ENCODE measurements around the gene DAB1.

Gene DAB1

DNA sequence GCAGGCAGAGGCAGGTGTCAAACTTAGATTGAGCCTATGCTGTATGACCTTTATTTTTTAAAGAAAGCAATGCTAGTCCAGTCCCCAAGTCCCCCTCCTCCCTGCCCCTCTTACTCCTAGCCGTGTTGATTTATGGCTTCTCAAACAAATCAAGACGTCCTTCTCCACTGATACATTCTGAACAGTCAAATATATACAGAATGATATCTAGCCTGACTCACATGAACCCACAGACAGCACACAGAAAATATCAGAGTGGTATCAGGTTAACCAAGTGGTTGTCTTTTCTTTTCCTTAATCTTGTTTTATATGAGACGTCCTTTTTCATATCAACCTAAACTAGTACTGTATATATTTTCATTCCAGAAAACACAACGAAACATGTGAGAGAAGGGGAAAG lies 13.4 kb downstream of the DAB1 start:
- no peak for DNase-seq

GRCh38 chr1:57407928-57408327 lies 15.9 kb downstream of the DAB1 start:
- DNase-seq, result no peak

DNA sequence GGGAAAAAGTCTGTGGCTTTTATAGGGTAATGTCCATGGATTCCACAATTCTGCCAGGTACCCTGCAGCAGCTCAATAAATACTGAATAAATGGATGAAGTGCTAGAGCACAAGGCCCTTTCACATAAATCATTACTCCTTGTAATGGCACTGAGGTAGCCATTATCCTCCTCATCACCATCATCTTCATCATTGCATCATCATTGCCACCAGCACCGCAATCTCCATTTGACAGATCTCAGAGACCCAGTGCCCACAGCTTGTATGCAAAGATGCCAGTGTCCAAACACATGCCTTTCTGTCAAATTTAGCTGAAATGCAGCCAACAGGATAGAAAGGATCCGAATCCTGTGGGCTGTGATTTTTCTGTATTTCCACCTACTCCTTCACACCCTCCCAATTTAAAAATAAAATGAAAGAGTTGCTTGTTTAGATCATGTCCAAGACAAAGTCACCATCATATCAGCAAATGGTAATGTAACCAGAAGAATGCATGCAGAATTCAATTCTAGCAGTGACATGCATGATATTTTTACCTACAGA lies 17.4 kb downstream of the DAB1 start:
- DNase-seq, result no peak

- no peak for DNase-seq
Observed at GRCh38 chr1:57404884-57405283, 19.0 kb downstream of the DAB1 start.

DNA sequence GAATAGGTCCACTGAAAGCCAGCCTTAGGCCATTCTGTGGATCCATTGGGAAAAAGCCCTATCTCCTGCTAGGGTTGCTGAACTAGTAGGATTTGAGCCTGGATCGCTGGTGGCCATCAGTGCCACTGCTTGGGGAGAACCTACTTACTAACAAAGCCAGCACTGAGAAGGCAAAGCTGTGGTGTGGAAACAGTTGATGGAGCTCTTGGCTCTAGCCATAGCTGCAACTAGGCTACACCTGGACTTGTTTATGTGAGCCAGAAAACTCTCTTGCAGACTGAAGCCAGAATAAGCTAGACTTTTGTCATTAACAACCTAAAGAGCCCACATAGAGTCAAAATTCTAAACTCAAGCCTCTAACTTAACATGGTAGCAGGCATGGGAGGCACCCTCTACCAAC lies 20.7 kb downstream of the DAB1 start:
- no peak for DNase-seq

DNA sequence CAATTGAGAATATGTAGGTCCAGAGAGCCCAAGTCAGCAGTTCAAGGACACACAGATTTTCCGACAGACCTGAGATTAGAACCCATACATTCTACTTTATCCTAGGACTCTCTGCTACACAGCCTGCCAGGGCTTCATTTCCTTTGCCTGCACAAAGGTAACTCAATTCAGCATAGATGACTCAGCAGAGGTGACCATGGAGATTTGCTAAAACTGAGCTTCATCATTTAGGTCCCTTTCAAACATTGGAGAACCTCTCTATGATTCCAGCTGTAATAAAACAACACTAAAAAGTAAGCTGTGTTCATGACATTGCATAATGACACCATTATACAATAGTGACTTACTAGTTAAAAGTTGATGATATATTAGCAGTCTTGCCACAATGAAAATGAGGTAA lies 22.2 kb downstream of the DAB1 start:
- no peak for DNase-seq

GRCh38 chr1:57400048-57400447 lies 23.8 kb downstream of the DAB1 start:
- DNase-seq, result no peak

DNA sequence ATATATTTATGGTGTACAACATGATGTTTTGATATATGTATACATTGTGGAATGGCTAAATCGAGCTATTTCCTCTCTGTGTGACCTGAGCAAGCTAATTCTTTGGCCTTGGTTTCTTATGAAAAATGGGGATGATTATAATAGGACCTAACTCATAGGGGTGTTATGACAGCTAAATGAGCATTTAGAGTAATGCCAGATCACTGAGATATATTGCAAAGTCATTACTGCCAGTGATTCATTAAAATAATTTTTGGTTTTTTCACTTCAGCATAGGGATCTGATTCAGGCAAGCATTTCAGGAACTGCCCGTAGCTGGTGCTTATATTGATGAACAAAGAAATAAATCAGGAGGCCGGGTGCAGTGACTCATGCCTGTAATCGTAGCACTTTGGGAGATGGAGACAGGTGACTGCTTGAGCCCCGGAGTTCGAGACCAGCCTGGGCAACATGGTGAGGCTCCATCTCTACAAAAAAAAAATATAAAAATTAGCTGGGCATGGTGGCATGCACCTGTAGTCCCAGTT lies 30.7 kb downstream of the DAB1 start:
- DNase-seq, result no peak

DNA sequence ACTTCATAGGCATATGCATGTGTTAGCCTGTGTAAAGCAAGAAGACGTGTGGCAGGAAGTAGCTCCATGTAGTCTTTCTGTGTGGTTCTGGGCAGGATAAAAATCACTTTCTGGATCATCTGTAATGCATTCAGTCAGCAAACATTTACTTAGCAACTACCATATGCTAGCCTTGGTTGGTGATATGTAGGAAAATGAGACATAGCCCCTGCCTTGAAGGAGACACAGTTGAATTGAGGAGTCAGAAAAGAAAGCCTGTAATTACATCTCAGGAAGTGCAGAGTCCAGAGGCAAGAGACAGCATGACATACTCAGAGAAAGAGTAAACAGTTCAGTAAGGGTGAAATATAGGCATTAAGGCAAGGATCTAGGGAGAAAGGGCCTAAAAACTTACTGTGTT lies 38.5 kb downstream of the DAB1 start:
- DNase-seq, result no peak

GRCh38 chr1:57384901-57385300 lies 39.0 kb downstream of the DAB1 start:
- no peak for DNase-seq

GRCh38 chr1:57384284-57384683 lies 39.6 kb downstream of the DAB1 start:
- no peak for DNase-seq

- no peak for DNase-seq
Observed at GRCh38 chr1:57381871-57382270, 42.0 kb downstream of the DAB1 start.

GRCh38 chr1:57381426-57381825 lies 42.4 kb downstream of the DAB1 start:
- no peak for DNase-seq

DNA sequence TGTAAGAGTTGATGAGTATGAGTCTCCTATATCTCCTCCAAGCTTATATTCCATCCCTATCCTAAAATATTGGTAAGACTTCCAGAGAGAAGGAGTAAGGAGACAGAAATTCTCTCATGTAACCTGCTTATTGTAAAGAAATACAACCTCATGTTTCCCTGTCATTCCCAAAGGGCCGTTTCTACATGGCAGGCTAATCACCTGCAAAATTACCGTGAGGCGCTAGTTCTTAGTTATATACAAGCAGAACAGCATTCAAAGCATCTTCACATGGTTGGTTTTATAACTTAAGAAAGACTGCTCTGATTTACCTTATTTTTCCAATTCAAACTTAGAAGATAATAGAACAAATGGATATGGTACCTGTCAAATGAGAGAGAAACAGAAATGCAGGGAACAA lies 42.9 kb downstream of the DAB1 start:
- DNase-seq, result no peak

GRCh38 chr1:57378534-57378933 lies 45.3 kb downstream of the DAB1 start:
- DNase-seq, result no peak

DNA sequence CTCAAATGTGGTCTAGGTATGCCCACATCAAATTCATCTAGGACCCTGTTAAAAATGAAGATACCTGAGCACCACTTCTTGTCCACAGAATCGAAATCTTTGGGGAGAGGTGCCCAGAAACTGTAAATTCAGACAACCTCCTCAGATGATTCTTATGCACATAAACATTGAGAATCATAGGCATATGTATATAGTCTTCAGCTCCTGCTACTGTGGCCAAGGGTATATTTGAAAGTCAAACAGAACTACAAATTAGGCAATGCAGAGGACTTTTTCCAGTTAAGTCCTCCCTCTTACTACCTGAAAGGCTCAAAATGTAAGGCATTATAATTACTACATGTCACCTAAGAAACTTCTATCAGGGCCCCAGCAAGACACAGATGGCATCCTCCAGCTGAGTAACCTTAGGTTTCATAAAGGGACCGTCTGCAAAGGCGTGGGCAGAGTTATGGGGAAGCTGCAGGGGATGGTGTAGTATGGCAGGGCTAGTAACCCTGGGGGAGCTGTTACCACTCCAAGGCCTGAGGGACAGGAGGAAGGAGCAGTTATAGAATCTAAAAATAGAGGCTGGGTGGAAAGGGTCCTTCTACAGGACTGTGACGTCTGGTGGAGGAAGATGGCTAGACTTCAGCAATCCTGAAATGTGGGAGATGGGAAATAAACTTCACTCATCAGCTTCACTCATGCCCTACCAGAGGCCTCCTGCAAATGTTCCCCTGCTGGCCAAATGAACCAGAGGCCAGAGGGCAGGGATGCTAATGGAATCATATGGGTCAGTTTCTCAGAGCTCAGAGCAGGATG lies 46.3 kb downstream of the DAB1 start:
- no peak for DNase-seq

DNA sequence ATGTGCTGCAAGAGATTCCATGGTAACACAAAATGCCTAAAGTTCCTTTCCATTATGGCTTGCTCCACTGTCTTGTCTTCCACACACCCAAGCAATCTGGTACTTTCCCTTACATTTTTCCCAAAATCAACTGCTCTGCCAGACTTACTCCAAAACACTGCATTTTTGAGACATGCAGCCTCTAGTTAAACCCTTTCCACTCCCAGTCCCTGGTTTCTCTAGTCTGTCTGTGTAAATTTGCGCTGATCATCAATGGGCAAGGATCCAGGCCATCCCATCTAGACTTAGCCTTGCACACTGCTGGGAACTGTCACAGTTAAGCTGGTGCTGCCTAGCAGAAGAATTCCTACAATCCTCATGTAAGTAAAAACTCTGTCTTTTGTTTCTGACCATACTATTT lies 47.8 kb downstream of the DAB1 start:
- no peak for DNase-seq

DNA sequence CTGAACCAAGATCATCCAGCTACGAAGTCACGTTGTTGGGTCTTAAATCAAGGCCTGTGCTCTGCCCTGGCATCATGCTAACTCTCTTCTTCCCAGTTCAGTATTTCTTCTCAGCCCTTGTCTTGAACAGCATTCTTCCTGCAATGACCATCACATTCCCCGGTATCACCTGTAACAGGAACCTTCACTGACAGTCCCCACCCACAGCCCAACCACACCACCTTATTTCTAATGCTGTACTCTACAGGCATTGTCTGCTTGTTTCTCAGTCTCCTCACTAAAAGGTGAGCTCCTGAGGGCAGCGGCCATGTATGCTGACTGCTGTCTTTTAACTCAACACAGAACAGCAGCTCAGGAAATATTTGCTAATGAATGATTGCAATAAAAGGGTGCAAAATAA lies 54.0 kb downstream of the DAB1 start:
- DNase-seq, result no peak

GRCh38 chr1:57367945-57368344 lies 55.9 kb downstream of the DAB1 start:
- DNase-seq, result no peak

- no peak for DNase-seq
Observed at GRCh38 chr1:57363643-57364042, 60.2 kb downstream of the DAB1 start.

DNA sequence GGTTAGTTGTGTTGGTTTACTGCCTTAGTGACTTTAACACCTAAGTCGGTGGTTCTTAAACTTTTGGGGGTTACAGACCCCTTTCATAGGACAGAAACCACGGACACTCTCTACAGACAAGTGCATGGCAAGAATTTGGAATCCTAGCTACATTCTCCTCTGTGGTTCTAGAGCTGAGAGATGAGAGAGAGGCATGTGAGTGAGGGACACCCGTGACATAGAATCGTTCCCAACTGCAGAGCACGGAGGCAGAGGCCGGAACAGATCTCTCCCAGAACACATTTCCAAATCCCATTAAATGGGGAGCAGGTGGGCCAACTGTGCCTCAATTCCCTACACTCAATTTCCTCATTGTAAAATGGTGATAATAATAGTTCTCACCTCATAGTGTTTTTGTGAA lies 60.7 kb downstream of the DAB1 start:
- no peak for DNase-seq

DNA sequence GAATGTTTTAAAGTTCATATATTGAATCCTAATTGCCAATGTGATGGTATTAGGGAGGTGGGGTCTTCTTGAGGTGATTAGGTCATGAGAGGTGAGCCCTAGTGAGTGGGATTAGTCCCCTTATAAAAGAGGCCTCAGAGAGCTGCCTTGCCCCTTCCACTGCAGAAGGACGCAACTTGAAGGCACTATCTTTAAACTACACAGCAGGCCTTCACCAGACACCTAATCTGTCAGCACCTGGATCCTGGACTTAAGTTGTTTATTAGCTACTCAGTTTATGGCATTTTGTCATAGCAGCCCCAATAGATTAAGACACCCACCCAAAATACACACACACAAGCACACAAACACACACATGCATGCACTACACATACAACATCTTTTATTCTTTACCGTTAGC lies 61.4 kb downstream of the DAB1 start:
- DNase-seq, result no peak

- DNase-seq, result no peak
Observed at GRCh38 chr1:57361516-57361915, 62.3 kb downstream of the DAB1 start.

- DNase-seq, result no peak
Observed at GRCh38 chr1:57360846-57361407, 62.9 kb downstream of the DAB1 start.

DNA sequence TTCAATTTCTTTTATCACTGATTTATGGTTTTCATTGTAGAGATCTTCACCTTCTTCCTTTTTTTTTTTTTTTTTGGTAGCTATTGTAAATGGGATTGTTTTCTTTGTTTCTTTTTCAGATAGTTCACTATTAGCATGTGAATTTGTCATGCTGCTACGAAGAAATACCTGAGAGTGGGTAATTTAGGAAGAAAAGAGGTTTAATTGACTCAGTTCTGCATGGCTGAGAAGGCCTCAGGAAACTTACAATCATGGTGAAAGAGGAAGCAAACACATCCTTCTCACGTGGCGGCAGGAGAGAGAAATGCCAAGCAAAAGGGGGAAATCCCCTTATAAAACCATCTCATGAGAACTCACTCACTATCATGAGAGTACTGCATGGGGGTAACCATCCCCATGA lies 66.4 kb downstream of the DAB1 start:
- DNase-seq, result no peak
